ENCODE data around the gene RAB6A.

Gene RAB6A

GRCh38 chr11:73755670-73756069, 5.2 kb downstream of the RAB6A start:
- peaks cover 92% of the 10 kb centered on the region for H3K79me2 ChIP-seq (ENCODE audit: low read length)
- no peaks in the 10 kb centered on the region for H3K9me3 ChIP-seq (replicated peaks; ENCODE audit: insufficient read depth, low read length)
- H4K20me1 ChIP-seq (ENCODE audit: insufficient read depth, low read length) = no peaks in the 10 kb centered on the region
- no peak overlapping the region for H3K4me3 ChIP-seq (ENCODE audit: low read length)
- no peak overlapping the region for H3K27ac ChIP-seq (ENCODE audit: low read length)
- no peak for DNase-seq
- H3F3A ChIP-seq (ENCODE audit: insufficient read depth, low read length) = no peaks in the 10 kb centered on the region
- H2AFZ ChIP-seq (ENCODE audit: low read length) = no peak overlapping the region
- peaks cover 13% of the 10 kb centered on the region; the same call in 1 of the 2 replicates for H3K4me1 ChIP-seq (ENCODE audit: low read length)
- H3K27me3 ChIP-seq (replicated peaks; ENCODE audit: insufficient read depth, low read length) = no peaks in the 10 kb centered on the region
- H3K36me3 ChIP-seq (replicated peaks; ENCODE audit: insufficient read depth, low read length) = no peaks in the 10 kb centered on the region
- no peak overlapping the region for H3K4me2 ChIP-seq (ENCODE audit: low read depth, low read length)
- H3K9me2 ChIP-seq (replicated peaks; ENCODE audit: insufficient read depth, low read length) = no peaks in the 10 kb centered on the region
- no peak overlapping the region for H3K9ac ChIP-seq (ENCODE audit: low read length)
- TF ChIP-seq EZH2 (optimal IDR thresholded peaks at IDR 0.05; ENCODE audit: low read depth, low read length) = no peak
- no peak for TF ChIP-seq CTCF (IDR thresholded peaks at IDR 0.05; ENCODE audit: low read length)
- TF ChIP-seq EZH2phosphoT487 (IDR thresholded peaks at IDR 0.05; ENCODE audit: low read length) = no peak

DNA sequence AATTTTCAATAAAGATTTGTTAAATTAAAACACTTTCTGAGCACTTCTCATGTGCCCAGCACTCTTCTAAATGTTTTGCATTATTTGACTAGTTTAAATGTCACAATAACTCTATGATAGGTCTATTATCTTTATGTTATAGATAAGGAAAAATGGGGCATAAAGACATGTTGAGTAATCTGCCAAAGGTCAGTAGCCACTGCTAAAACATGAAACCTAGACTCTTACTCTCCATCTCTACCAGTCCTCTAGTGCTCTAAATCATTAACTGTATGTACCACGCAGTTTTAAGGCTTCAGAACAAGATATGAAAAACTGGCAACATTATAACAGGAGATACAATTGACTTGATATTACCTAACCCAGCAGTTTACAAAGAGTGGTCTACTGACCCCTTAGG, 6.9 kb downstream of the RAB6A start:
- Histone ChIP-seq H3K9me3 (replicated peaks; ENCODE audit: insufficient read depth, low read length) (no peaks in the 10 kb centered on the region), H3K27ac (ENCODE audit: low read length) (no peak overlapping the region), H3K27me3 (replicated peaks; ENCODE audit: insufficient read depth, low read length) (no peaks in the 10 kb centered on the region), H3K9ac (ENCODE audit: low read length) (no peak overlapping the region), H3K4me1 (ENCODE audit: low read length) (peaks cover 7% of the 10 kb centered on the region; the same call in 1 of the 2 replicates), H3K36me3 (replicated peaks; ENCODE audit: insufficient read depth, low read length) (no peaks in the 10 kb centered on the region), H3K79me2 (ENCODE audit: low read length) (peaks cover 92% of the 10 kb centered on the region), H3K9me2 (replicated peaks; ENCODE audit: insufficient read depth, low read length) (no peaks in the 10 kb centered on the region), H3K4me3 (ENCODE audit: low read length) (no peak overlapping the region), H2AFZ (ENCODE audit: low read length) (no peak overlapping the region), H3F3A (ENCODE audit: insufficient read depth, low read length) (no peaks in the 10 kb centered on the region), H3K4me2 (ENCODE audit: low read depth, low read length) (no peak overlapping the region), H4K20me1 (ENCODE audit: insufficient read depth, low read length) (no peaks in the 10 kb centered on the region)
- no peak for TF ChIP-seq EZH2phosphoT487 (IDR thresholded peaks at IDR 0.05; ENCODE audit: low read length)
- no peak for TF ChIP-seq EZH2 (optimal IDR thresholded peaks at IDR 0.05; ENCODE audit: low read depth, low read length)
- no peak for TF ChIP-seq CTCF (IDR thresholded peaks at IDR 0.05; ENCODE audit: low read length)
- DNase-seq = no peak

DNA sequence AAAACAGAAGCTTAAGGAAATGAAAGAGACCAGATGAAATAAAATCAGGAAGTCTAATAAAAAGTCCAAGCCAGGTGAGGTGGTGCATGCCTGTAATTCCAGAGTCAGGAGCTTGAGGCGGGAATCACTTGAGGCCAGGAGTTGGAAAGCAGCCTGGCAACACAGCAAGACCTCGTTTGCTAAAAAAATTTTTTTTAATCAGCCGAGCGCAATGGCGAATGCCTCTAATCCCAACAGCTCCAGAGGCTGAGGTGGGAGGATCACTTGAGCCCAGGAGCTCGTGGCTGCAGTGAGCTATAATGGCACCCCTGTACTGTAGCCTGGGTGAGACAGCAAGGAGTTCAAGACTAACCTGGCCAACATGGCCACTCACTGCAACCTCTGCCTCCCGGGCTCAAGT, 8.0 kb downstream of the RAB6A start:
- Histone ChIP-seq H3K27ac (ENCODE audit: low read length) (no peak overlapping the region), H4K20me1 (ENCODE audit: insufficient read depth, low read length) (0 out of 2 replicates have a peak, but pooled peaks cover under 1% of the 10 kb centered on the region), H3K4me1 (ENCODE audit: low read length) (no peaks in the 10 kb centered on the region), H3K9me3 (replicated peaks; ENCODE audit: insufficient read depth, low read length) (no peaks in the 10 kb centered on the region), H3K9me2 (replicated peaks; ENCODE audit: insufficient read depth, low read length) (no peaks in the 10 kb centered on the region), H3F3A (ENCODE audit: insufficient read depth, low read length) (no peaks in the 10 kb centered on the region), H3K9ac (ENCODE audit: low read length) (no peak overlapping the region), H2AFZ (ENCODE audit: low read length) (no peak overlapping the region), H3K4me2 (ENCODE audit: low read depth, low read length) (no peak overlapping the region), H3K27me3 (replicated peaks; ENCODE audit: insufficient read depth, low read length) (no peaks in the 10 kb centered on the region), H3K79me2 (ENCODE audit: low read length) (peaks cover 92% of the 10 kb centered on the region), H3K4me3 (ENCODE audit: low read length) (no peak overlapping the region), H3K36me3 (replicated peaks; ENCODE audit: insufficient read depth, low read length) (no peaks in the 10 kb centered on the region)
- DNase-seq = no peak
- TF ChIP-seq EZH2 (optimal IDR thresholded peaks at IDR 0.05; ENCODE audit: low read depth, low read length) (no peak), CTCF (IDR thresholded peaks at IDR 0.05; ENCODE audit: low read length) (no peak), EZH2phosphoT487 (IDR thresholded peaks at IDR 0.05; ENCODE audit: low read length) (no peak)

Measured in MM.1S (cell line).